NCI-H748 treated with DMSO at 0.1 percent for 48 hours (cell line): Measurements from ENCODE around the gene ROBO1.

ENCODE experiments used
- DNase-seq: peaks from one replicate; lab custom pipeline; 2025; lab: John Stamatoyannopoulos, UW

Gene ROBO1

GRCh38 chr3:79461129-79461792, 306.5 kb downstream of the ROBO1 start:
- DNase-seq = no peak

- no peak for DNase-seq
Measured at GRCh38 chr3:79453600-79453999, 314.2 kb downstream of the ROBO1 start.

GRCh38 chr3:79436387-79436786, 331.4 kb downstream of the ROBO1 start:
- no peak for DNase-seq

- no peak for DNase-seq
Measured at GRCh38 chr3:79427081-79427480, 340.7 kb downstream of the ROBO1 start.

- no peak for DNase-seq
Measured at GRCh38 chr3:79424811-79425210, 343.0 kb downstream of the ROBO1 start.

DNA sequence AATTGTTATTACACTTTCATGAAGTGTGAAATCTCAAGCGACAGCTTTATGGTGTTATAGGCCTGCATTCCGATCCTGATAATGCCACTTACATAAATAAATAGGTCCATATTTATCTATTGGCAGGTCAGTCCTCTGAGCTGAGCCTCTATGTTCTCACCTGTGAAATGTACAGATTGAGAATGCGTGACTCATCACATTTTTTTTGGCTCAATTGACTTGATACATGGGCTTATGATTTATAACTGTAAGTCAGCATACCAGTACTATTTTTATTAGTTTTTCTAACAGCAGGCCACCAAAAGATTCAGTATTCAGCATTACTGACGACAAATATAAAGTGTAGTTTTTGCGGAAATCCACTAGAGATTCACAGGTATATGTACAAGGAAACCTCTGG, 344.4 kb downstream of the ROBO1 start:
- no peak for DNase-seq

DNA sequence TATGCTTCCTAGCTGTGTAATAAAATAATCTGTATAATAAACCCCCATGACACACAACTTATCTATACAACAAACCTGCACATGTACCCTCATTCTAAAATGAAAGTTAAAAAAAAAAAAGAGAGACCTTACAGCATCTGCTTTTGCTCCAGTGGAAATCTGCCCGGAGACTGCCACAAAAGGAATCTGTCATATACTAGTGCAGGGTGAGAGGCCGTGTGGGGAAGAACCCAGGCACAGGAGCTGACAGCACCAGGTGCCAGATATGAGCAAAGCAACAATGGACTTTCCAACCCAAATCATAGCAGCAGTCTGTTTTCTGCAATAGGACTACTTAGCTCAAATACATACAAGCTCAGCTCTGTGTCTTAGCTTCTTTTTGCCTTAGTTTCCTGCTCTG, 346.5 kb downstream of the ROBO1 start:
- no peak for DNase-seq

DNA sequence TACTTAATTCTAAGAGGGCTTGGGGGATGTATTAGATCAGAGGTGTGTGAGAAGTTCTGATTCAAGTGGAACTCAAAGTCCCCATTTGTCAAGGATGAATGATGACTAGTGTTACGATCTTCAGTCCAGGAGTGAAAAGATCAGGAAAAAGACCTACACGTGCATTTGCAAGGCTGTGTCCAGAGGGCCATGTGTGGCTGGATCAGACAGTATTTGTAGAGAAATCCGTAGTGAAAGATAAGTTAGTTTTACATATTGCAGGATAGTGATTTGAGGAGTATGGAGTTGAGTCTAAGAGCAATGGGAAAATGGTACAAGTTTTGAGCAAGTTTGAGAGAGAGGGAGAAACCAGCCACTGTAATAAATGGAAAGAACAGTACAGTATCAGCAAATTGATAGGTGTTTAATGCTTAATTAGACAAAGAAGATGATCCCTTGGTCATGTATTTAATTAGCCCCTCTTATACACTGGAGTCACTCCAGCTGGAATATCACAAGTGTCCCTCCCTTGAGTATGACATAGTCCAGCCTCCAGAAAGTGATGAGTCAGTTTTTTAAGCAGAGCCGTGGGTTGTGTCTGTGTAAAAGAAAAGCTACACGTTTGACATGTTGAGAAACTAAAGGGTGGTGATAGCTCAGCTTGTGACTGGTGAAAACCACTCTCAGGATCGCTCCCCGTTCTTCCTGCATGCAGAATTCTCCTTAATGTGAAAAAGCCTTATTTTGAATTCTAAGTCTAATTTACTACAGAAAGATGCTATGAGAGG, 348.8 kb downstream of the ROBO1 start:
- no peak for DNase-seq

DNA sequence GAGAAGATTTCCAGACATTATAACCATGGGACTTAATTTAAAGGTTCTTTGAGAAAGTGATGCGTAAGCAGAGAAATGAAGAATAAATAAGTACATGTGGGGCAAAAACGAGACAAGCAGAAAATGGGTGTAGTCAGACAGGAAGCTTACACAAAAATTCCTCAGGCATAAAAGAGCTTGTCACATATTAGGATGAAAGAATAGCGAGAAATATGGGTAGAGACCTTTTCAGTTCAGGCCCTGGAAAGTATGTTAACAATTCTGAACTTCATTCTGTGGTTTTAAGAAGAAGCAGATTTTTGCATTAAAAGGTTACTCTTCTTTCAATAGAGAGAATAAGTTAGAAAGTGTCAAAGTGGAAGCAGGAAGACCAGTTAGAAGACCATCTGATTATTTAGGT, 352.4 kb downstream of the ROBO1 start:
- no peak for DNase-seq

GRCh38 chr3:79414806-79415205, 353.0 kb downstream of the ROBO1 start:
- no peak for DNase-seq

GRCh38 chr3:79414035-79414434, 353.8 kb downstream of the ROBO1 start:
- no peak for DNase-seq

DNA sequence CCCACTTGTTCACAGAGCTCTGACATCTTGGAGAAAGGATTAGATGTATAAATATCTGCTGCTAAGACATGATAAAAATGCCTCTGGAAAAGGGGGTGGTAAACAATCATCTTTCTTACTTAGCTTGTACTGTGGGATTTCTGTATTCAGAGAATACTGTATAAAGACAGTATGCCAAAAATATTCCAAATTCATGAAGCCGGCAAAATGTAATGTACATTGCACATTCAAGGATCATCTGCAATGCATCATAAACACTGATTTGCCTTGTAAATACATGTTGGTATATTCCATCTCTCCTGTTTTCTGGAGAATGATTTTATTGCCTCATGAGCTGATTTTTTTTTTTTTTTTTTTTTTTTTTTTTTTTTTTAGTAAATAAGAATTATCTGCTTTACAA, 355.3 kb downstream of the ROBO1 start:
- DNase-seq = no peak

DNA sequence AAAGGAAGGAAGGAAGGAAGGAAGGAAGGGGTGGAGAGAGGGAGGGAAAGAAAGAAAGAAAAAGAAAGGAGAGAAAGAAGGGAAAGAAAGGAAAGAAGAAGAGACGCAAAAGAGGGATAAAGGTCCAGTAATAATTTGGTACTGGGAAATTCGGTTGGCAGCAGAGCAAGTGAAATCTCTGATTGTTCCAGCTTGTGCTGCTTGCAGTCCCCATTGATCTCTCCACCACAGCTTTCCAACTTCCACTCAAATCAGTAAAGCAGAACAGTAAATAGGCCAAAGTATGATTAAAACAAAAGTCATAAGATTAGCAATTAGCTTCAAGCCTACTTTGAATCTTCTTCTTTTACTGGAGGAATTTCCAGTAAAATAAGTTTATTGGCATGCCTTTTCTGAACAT, 357.2 kb downstream of the ROBO1 start:
- DNase-seq = no peak

- DNase-seq = no peak
Measured at GRCh38 chr3:79410136-79410535, 357.7 kb downstream of the ROBO1 start.

- no peak for DNase-seq
Measured at GRCh38 chr3:79406175-79406574, 361.6 kb downstream of the ROBO1 start.

- DNase-seq = no peak
Measured at GRCh38 chr3:79405183-79405582, 362.6 kb downstream of the ROBO1 start.

DNA sequence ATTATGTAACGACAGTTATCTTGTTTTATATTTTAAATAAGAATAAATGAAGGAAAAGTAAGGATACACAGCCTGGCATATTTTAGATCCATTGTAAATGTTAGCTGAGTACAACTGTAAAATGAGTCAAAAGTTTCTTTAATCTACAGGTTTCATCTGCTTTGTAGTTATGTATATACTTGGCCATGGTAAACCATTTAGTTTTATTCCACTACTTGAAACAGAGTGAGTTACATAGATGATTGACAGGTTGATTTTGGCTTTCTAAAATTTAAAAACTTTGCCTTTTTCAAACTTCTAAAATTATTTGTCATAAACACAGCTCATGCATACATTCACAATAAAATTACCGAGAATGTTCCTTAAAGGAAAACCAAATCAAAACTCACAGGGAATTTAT, 371.2 kb downstream of the ROBO1 start:
- no peak for DNase-seq

- DNase-seq = no peak
Measured at GRCh38 chr3:79392479-79392878, 375.3 kb downstream of the ROBO1 start.

DNA sequence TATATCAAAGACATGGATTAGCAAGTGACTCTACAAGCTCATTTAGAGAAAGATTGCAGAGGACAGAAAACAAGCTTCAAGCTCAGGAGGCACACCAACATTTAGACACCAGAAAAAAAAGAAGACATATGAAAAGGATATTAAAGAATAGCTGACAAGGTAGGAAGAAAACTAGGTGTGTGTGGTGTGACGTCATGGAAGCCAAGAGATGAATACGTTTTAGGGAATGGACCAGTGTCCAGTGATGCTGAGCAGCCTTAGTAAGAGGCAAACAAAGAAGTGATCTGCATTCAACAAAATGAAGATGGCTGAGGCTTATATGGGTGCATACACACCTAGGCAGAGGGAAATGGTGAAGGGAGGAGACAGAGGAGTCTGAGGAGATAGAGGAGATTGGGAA, 377.4 kb downstream of the ROBO1 start:
- DNase-seq = no peak

DNA sequence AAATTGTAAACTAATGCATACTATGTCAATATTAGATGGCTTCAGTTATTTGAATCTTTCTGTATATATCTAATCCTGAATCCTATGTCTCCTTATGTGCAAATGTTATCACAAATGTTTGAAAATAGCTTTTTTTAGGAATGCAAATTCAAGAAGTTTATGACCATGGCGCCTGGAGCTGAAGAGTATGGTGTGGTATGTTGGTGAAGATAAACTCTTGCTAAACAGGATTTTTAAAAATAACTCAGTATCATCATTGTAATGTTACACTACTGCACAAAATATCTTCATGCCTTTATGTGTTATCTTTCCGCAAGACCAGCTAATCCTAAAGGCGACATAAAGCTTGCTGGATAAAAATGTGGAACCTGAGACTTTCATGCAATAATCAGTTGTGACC, 382.6 kb downstream of the ROBO1 start:
- no peak for DNase-seq

DNA sequence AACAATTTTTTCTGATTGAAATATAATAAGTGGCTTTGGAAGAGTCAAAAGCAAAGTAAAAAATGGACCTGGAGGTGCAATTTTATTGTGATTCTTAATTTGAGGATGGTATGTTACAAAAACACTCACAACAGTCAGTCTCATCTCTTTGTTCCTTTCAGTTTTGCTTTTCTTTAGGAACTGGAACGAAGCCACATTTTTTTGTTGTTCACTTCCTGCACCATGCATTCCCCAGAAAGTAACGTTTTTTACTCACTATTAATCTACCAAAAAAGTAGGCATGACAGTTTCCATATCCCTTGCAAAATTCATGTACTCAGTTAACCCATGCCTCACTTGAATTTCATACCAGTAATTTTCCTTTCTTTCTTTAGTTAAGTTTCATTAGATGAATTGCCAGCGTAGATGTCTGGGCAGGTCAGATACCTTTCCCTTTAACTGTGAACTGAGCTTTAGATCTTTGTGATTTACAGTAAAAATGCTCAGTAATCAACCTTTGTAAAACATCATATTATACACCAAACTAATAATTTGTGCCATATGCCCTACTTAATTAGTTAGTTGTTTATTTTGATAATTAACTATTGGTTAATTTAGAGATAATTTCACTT, 384.3 kb downstream of the ROBO1 start:
- DNase-seq = no peak

DNA sequence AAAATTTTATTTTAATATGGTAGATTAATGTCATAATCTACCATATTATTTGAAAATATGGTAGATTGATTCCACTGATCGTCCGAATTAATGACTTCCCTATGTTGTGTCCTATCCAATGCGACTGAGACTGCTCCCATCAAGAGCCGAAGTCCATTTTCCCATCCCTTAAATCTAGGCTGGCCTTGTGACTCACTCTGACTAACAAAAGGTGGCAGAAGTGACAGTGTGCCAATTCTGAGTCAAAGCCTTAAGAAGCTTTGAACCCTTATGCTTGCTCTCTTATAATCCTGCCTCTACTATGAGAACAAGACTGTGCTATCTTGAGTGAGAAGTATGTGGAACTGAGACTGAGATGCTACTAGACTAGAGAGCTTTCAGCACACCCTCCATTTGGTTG, 387.2 kb downstream of the ROBO1 start:
- DNase-seq = no peak

DNA sequence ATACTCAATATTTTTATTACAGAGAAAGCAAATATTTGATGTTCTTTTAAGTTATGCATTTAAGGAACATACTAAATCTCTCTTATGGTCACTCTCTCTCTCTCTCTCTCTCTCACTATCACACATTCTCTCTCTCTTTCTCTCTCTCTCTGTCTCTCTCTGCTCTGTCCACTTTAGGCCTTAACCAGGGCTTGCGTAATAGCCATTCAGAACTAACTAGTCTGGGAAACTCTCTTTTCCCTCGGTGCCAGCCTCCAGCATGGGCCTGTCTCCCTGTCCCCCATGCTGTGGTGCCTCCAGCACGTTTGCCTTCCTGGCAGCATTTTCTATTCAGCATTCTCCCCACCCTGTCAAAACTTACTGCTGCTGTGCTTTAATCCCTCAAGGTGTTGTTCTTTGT, 389.7 kb downstream of the ROBO1 start:
- DNase-seq = no peak
